ENCODE measurements around the gene DUOX2. TPM values are rescaled to one million over a fixed set of nuclear protein-coding genes. Genes with fewer than 3 reads are reported as not detected.

The DUOX2 gene
- total RNA-seq, 1 donor from 2014 or later, result not detected

DNA sequence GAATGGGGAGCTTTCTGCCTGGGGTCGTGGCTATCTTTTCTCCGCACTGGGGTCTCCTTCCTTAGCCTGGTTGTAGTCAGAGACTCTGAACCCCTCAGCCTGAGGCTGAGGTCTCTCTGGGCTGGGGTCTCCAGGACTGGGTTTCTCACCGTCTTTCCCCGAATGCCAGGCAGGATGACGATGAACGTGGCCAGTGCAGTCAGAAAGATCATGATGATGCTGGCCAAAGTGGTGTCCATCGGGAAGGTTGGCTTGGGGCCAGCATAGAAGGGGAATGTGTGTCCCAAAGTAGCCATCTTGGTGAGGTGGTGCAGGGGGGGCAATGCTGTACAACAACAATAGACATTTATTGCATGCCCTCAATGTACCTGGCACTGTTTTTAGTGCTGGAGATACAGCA, 8.7 kb upstream of the DUOX2 start:
- Mint-ChIP-seq H3K4me3 (ENCODE audit: unreplicated experiment) (no peak overlapping the region), H3K27me3 (ENCODE audit: unreplicated experiment) (peaks cover 32% of the 10 kb centered on the region), H3K27ac (ENCODE audit: unreplicated experiment) (no peak overlapping the region), H3K9me3 (ENCODE audit: unreplicated experiment) (no peaks in the 10 kb centered on the region), H3K36me3 (ENCODE audit: unreplicated experiment) (no peaks in the 10 kb centered on the region), H3K4me1 (ENCODE audit: unreplicated experiment) (peaks cover 5% of the 10 kb centered on the region)
- no peak for DNase-seq (ENCODE audit: extremely low spot score, unreplicated experiment)
- TF ChIP-seq, protein P1, sequence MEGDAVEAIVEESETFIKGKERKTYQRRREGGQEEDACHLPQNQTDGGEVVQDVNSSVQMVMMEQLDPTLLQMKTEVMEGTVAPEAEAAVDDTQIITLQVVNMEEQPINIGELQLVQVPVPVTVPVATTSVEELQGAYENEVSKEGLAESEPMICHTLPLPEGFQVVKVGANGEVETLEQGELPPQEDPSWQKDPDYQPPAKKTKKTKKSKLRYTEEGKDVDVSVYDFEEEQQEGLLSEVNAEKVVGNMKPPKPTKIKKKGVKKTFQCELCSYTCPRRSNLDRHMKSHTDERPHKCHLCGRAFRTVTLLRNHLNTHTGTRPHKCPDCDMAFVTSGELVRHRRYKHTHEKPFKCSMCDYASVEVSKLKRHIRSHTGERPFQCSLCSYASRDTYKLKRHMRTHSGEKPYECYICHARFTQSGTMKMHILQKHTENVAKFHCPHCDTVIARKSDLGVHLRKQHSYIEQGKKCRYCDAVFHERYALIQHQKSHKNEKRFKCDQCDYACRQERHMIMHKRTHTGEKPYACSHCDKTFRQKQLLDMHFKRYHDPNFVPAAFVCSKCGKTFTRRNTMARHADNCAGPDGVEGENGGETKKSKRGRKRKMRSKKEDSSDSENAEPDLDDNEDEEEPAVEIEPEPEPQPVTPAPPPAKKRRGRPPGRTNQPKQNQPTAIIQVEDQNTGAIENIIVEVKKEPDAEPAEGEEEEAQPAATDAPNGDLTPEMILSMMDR (IDR thresholded peaks at IDR 0.05), result no peak

DNA sequence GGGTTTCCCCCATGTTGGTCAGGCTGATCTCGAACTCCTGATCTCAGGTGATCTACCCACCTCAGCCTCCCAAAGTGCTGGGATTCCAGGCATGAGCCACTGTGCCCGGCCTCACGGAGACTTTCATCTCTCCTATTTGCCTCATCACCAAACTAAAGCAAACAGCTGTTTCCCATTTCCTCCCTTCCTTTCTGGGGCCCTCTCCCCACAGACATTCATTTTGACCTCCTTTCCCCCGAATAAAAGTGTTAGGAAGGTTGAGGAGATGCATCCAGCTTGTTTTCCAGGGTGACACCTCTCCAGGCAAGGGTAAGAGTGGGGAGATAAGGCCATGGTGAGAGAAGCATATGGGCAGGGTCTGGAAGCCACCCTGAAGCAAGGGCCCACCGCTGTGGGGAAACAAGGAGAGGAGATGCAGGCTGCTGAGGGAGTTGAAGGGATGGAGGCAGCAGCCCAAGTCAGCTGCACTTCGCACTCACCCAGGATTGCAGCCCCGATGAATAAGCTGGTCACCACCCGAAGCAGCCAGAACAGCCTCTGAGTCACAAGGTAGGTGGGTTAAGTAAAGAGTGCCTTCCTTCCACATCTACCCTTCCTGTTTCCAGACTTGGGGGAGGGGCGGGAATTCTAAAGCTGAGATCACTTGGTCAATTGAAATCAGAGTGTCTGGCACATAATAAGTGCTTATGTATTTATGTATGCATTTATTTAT, 7.9 kb upstream of the DUOX2 start:
- Mint-ChIP-seq H3K27ac (ENCODE audit: unreplicated experiment) (no peak overlapping the region), H3K27me3 (ENCODE audit: unreplicated experiment) (peaks cover 28% of the 10 kb centered on the region), H3K36me3 (ENCODE audit: unreplicated experiment) (no peaks in the 10 kb centered on the region), H3K9me3 (ENCODE audit: unreplicated experiment) (no peaks in the 10 kb centered on the region), H3K4me3 (ENCODE audit: unreplicated experiment) (no peak overlapping the region), H3K4me1 (ENCODE audit: unreplicated experiment) (peaks cover 6% of the 10 kb centered on the region)
- TF ChIP-seq, protein P1 (IDR thresholded peaks at IDR 0.05), result no peak
- no peak for DNase-seq (ENCODE audit: extremely low spot score, unreplicated experiment)

DNA sequence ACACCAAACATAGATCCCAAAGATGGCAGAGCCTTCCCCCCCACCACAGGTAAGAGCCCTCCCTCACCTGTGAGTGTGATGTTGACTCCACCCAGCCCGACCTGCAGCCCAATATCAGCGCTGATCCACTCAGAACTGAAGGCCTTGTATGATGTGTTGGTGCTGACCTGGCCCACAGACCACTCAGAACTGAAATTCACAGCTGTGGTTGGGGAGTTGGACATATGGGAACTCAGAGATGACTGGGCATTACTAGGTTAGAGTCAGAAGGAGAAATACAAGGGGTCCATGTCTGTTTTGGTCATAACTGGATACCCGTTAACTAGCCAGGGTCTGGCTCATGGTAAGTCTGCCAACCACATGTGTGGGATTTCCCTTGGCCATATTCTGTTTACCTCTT, 7.0 kb upstream of the DUOX2 start:
- Mint-ChIP-seq H3K4me3 (ENCODE audit: unreplicated experiment) (no peak overlapping the region), H3K36me3 (ENCODE audit: unreplicated experiment) (no peaks in the 10 kb centered on the region), H3K27ac (ENCODE audit: unreplicated experiment) (no peak overlapping the region), H3K4me1 (ENCODE audit: unreplicated experiment) (peaks cover 6% of the 10 kb centered on the region), H3K27me3 (ENCODE audit: unreplicated experiment) (peaks cover 20% of the 10 kb centered on the region), H3K9me3 (ENCODE audit: unreplicated experiment) (no peaks in the 10 kb centered on the region)
- DNase-seq (ENCODE audit: extremely low spot score, unreplicated experiment), result no peak
- TF ChIP-seq, protein P1 (IDR thresholded peaks at IDR 0.05), result no peak

DNA sequence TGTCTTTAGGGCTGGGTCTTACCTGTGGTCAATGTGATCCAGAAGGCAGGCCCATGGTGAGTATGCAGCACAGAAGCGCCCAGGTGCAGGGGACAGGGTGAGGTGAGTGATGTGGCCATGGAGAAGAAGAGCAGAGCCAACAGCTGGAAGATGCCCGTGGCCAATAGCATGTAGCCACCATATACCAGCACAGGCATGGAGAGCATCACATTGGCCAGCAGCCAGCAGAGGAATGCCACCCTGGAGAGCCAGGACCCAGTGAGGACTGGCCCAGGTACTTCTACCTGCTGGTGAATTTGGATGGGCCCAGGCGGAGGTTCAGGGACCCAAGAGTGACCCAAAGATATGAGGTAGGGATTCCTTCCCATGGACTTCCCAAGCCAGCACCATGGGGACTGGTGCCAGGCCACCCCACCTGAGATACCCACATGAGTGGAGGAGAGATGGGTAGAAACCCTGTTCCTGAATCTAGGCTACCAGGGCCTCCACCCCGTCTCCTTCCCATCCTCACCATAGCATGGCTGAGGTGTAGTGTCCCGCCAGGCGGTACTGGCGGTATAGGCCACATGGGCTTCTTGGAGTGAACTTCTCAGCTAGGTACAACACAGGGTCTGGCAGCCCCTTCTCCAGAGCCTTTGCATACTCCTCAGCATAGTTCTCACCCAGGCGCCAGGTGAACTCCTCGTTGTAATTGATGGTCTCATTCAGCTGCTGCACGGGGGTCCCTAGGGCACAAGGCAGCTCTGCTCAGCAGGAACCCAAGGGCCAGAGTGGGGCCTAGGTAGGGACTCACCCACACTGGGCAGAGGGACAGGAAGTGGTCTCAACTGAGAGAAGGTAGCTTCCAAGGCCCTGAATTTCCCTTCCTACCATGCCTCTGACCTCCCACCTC, 6.4 kb upstream of the DUOX2 start:
- TF ChIP-seq, protein P1 (IDR thresholded peaks at IDR 0.05), result no peak
- Mint-ChIP-seq H3K4me1 (ENCODE audit: unreplicated experiment) (peaks cover 6% of the 10 kb centered on the region), H3K27ac (ENCODE audit: unreplicated experiment) (no peak overlapping the region), H3K9me3 (ENCODE audit: unreplicated experiment) (no peaks in the 10 kb centered on the region), H3K4me3 (ENCODE audit: unreplicated experiment) (no peak overlapping the region), H3K36me3 (ENCODE audit: unreplicated experiment) (no peaks in the 10 kb centered on the region), H3K27me3 (ENCODE audit: unreplicated experiment) (peaks cover 19% of the 10 kb centered on the region)
- DNase-seq (ENCODE audit: extremely low spot score, unreplicated experiment), result no peak

DNA sequence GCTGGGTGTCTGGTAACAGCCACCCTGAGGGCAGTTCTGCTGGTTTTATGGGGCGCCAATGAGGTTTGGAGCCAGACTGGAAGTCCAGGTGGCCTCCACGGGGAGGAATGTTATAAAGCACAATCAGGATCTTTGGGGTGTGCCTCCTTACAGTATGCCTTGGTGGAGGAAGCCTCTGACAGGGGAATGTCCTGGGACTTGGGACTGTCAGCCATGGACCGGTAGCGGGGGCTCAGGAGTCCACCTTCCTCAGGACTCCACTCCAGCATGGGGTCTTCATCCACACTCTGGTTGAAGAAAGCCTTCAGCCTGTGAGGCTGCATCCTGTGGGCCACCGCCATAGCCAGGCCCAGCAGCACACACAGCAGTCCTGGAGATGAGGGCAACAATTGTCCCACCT, 5.0 kb upstream of the DUOX2 start:
- Mint-ChIP-seq H3K4me1 (ENCODE audit: unreplicated experiment) (peaks cover 6% of the 10 kb centered on the region), H3K27ac (ENCODE audit: unreplicated experiment) (no peak overlapping the region), H3K9me3 (ENCODE audit: unreplicated experiment) (no peaks in the 10 kb centered on the region), H3K4me3 (ENCODE audit: unreplicated experiment) (no peak overlapping the region), H3K27me3 (ENCODE audit: unreplicated experiment) (peaks cover 23% of the 10 kb centered on the region), H3K36me3 (ENCODE audit: unreplicated experiment) (no peaks in the 10 kb centered on the region)
- TF ChIP-seq, protein P1 (IDR thresholded peaks at IDR 0.05), result no peak
- no peak for DNase-seq (ENCODE audit: extremely low spot score, unreplicated experiment)

All from osteocyte (in vitro differentiated cells).